GM10248 (cell line): ENCODE measurements around the gene EDC3.

Experiments
- CTCF ChIA-PET: fragments of 300-600 bp; sonication (Branson Sonifier 250); formaldehyde crosslinking; extraction: SDS; loops from one replicate; lab custom pipeline; 2021; ENCODE audit warnings: antibody characterized with exemption; lab: Yijun Ruan, JAX
- POLR2A ChIA-PET: fragments of 350-650 bp; sonication (Branson Sonifier 250); formaldehyde crosslinking; extraction: SDS; loops from one replicate; lab custom pipeline; 2020; ENCODE audit warnings: antibody characterized with exemption; lab: Yijun Ruan, JAX
- DNase-seq: peaks from one replicate; pipeline ENCODE4 v3.0.0; 2012; ENCODE audit errors: extremely low spot score
- CTCF ChIP-seq: IDR thresholded peaks from 2 replicates; pipeline ENCODE4 v1.5.1; 2012; ENCODE audit warnings: mild to moderate bottlenecking, low read depth; ENCODE audit errors: extremely low read depth, missing control alignments, control extremely low read depth

The EDC3 gene

GRCh38 chr15:74724570-74725224 is 28.9 kb upstream of the EDC3 start:
- POLR2A ChIA-PET: no interaction called here
- CTCF ChIA-PET: interaction anchor here (1.1 to 3.4 kb wide), 8 partner anchors 14 to 126 kb away, joined by 3 to 12 read pairs (median 4); no protein-coding TSS in a partner anchor
- TF ChIP-seq CTCF: no peak
- DNase-seq: no peak

- TF ChIP-seq CTCF: no peak
- ChIA-PET POLR2A (no interaction called here), CTCF (interaction anchor here (1.2 to 3.4 kb wide), 5 partner anchors 15 to 88 kb away, joined by 3 to 12 read pairs (median 4); no protein-coding TSS in a partner anchor)
- peak; percentile 60 for DNase-seq
Observed at GRCh38 chr15:74723754-74724334, 28.0 kb upstream of the EDC3 start.

GRCh38 chr15:74723187-74723586 is 27.4 kb upstream of the EDC3 start:
- DNase-seq: no peak
- ChIA-PET CTCF (interaction anchor here (3.4 kb wide), 1 partner anchor 46 kb away, joined by 12 read pairs; no protein-coding TSS in a partner anchor), POLR2A (no interaction called here)
- no peak for TF ChIP-seq CTCF

GRCh38 chr15:74722591-74722990 is 26.8 kb upstream of the EDC3 start:
- DNase-seq: no peak
- ChIA-PET CTCF (no interaction called here), POLR2A (no interaction called here)
- no peak for TF ChIP-seq CTCF

- TF ChIP-seq CTCF: no peak
- POLR2A ChIA-PET: no interaction called here
- DNase-seq: no peak
- CTCF ChIA-PET: interaction anchor here (2.7 kb wide), 1 partner anchor 52 kb away, joined by 7 read pairs; no protein-coding TSS in a partner anchor
Observed at GRCh38 chr15:74716651-74717050, 20.8 kb upstream of the EDC3 start.

GRCh38 chr15:74712311-74712710 is 16.5 kb upstream of the EDC3 start:
- ChIA-PET CTCF (no interaction called here), POLR2A (no interaction called here)
- DNase-seq: no peak
- no peak for TF ChIP-seq CTCF
